H7 (cell line): ENCODE results near the gene HDLBP. TPM values are rescaled to one million over a fixed set of nuclear protein-coding genes. Genes with fewer than 3 reads are reported as not detected.

Experiments used
- DNase-seq: peaks from one replicate; pipeline ENCODE4 v3.0.0; 2012
- H3K27me3 ChIP-seq: 2 replicates; pipeline ENCODE4 v1.6.0; 2011; ENCODE audit warnings: mild to moderate bottlenecking, low read length; ENCODE audit not compliant: control insufficient read depth, insufficient read depth
- H3K36me3 ChIP-seq: replicated peaks from 2 replicates; pipeline ENCODE4 v1.5.1; 2011; ENCODE audit warnings: low read length; ENCODE audit not compliant: control insufficient read depth, insufficient read depth
- H3K4me3 ChIP-seq: 2 replicates; pipeline ENCODE4 v1.5.1; 2011; ENCODE audit warnings: low read depth, mild to moderate bottlenecking, control low read depth, low read length, moderate library complexity; ENCODE audit not compliant: insufficient read depth
- total RNA-seq: library from RNA; depleted of rRNA; stranded (reverse); fragments of >200 nt; shearing (Covaris generic); gene quantifications from 2 replicates; pipeline ENCODE4 v1.2.3, GENCODE V29; 2014

HDLBP gene
- total RNA-seq, 1 experiment from 2014 or later: 362 TPM

- H3K27me3 ChIP-seq: no peaks in the 10 kb centered on the region
- peaks cover 13% of the 10 kb centered on the region for H3K36me3 ChIP-seq
- peak; percentile 6 for DNase-seq
- no peak overlapping the region for H3K4me3 ChIP-seq
Measured at GRCh38 chr2:241268716-241269445, 46.6 kb downstream of the HDLBP start.

DNA sequence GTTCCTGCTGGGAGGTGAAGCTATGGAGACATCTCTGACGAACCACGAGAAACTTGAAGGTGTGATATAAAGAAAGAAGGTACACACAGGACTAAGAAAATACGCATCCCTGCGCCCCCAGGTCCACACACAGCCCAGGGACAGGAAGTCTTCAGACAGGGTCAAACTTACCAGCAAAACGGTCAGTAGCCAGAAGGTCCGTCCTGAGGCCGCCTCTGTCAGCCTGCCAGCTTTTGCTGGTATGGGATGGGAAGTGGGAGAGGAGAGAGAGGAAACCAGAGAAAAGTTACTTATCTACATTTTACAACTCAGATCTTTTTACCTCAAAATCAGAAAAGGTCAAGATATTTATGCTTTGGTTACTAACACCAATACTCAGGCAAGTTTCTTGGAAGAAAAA is 47.2 kb downstream of the HDLBP start:
- no peak overlapping the region for H3K4me3 ChIP-seq
- peak; percentile 11 for DNase-seq
- peaks cover 17% of the 10 kb centered on the region for H3K36me3 ChIP-seq
- no peaks in the 10 kb centered on the region for H3K27me3 ChIP-seq

GRCh38 chr2:241267249-241268067 is 48.0 kb downstream of the HDLBP start:
- Histone ChIP-seq H3K4me3 (no peak overlapping the region), H3K36me3 (peaks cover 25% of the 10 kb centered on the region), H3K27me3 (no peaks in the 10 kb centered on the region)
- DNase-seq: peak; percentile 58

DNA sequence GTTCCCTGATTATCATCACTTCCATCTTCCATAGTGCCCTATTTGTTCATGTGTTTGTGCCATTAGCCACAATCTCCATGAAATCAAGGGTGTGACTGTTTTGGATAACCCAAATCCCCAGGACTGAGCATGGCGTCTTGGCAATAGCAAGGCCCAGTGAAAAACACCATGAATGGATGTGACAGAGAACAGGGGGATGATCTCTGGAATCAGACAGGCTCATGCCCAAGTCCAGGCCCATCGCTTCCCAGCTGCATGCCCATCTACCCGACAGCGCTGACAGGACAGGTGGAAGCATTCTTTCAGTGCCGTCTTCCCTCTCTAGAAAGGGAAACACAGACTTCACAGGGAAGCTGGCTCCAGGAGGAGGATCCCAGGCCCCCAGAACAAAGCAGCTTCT is 50.0 kb downstream of the HDLBP start:
- H3K4me3 ChIP-seq: no peak overlapping the region
- peaks cover 39% of the 10 kb centered on the region for H3K36me3 ChIP-seq
- H3K27me3 ChIP-seq: no peaks in the 10 kb centered on the region
- DNase-seq: peak; percentile 38

DNA sequence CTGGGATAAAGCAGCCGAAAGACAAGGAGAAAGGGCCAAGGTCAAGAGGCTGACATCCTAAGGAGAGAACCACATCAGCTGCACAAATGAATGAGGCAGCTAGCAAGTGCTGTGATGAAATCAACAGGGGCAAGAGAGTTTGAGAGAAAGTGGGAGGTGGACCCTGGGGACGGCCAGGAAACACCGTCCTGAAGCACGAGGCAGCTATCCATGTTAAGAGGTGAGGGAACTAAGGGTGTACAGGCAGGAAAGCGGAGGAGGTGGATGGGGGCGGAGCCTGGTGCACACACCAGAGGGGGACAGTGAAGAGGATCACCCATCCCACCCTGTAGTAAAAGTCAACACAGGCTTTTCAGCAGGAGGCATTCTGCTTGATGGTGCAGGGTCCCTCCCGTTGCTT is 52.4 kb downstream of the HDLBP start:
- Histone ChIP-seq H3K4me3 (no peak overlapping the region), H3K36me3 (peaks cover 45% of the 10 kb centered on the region), H3K27me3 (no peaks in the 10 kb centered on the region)
- peak; percentile 12 for DNase-seq

DNA sequence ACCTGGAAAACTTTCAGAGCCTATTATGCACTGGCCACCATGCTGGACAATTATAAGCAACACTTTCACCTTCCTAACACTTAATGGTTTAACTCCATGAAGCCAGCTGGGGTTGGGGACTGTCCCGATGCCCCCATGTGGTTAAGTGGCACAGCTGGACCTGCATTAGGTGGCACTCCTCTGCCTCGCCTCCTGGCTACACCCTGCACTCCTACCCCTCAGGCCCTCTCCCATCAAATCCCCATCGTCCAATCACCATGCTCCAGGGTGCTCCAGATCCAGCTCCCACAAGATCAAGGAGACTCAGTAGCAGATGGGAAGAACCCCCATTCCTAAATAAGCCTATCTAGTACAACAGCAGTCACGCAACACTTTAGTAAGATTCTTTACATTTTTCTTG is 53.8 kb downstream of the HDLBP start:
- DNase-seq: no peak
- Histone ChIP-seq H3K27me3 (no peaks in the 10 kb centered on the region), H3K4me3 (no peak overlapping the region), H3K36me3 (peaks cover 46% of the 10 kb centered on the region)

- Histone ChIP-seq H3K27me3 (no peaks in the 10 kb centered on the region), H3K4me3 (no peak overlapping the region), H3K36me3 (peaks cover 50% of the 10 kb centered on the region)
- DNase-seq: no peak
Measured at GRCh38 chr2:241260911-241261310, 54.6 kb downstream of the HDLBP start.

GRCh38 chr2:241258505-241259280 is 56.8 kb downstream of the HDLBP start:
- Histone ChIP-seq H3K27me3 (no peaks in the 10 kb centered on the region), H3K4me3 (no peak overlapping the region), H3K36me3 (peaks cover 57% of the 10 kb centered on the region)
- DNase-seq: no peak

DNA sequence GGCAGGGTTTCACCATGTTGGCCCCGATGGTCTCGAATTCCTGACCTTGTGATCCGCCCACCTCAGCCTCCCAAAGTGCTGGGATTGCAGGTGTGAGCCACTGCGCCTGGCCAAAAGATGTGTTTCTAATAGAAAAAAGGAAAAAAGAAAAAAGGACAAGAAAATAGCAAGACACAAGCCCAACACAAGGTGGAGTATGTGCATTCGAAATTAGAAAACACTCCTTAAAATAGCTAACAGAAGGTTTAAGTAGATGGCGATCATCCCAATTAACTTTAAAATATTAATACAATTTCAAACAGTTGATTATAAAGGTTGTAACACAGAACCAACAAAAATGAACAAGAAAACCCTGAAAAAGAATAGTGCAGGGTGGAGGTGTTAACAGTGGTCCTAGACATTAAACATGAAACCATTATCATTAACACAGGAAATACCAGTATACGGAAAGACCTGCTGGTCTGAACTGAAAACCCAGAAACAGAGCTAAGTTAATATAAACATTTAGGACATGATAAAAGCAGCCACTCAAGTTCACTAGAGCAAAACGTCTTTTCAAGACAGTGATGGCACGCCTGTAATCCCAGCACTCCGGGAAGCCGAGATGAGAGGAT is 57.9 kb downstream of the HDLBP start:
- Histone ChIP-seq H3K36me3 (peaks cover 57% of the 10 kb centered on the region), H3K27me3 (no peaks in the 10 kb centered on the region), H3K4me3 (no peak overlapping the region)
- no peak for DNase-seq

- Histone ChIP-seq H3K27me3 (no peaks in the 10 kb centered on the region), H3K36me3 (peaks cover 52% of the 10 kb centered on the region), H3K4me3 (no peak overlapping the region)
- DNase-seq: no peak
Measured at GRCh38 chr2:241256168-241256545, 59.3 kb downstream of the HDLBP start.

- H3K4me3 ChIP-seq: no peak overlapping the region
- no peak for DNase-seq
- H3K27me3 ChIP-seq: no peaks in the 10 kb centered on the region
- H3K36me3 ChIP-seq: peaks cover 53% of the 10 kb centered on the region
Measured at GRCh38 chr2:241255542-241256167, 59.8 kb downstream of the HDLBP start.

DNA sequence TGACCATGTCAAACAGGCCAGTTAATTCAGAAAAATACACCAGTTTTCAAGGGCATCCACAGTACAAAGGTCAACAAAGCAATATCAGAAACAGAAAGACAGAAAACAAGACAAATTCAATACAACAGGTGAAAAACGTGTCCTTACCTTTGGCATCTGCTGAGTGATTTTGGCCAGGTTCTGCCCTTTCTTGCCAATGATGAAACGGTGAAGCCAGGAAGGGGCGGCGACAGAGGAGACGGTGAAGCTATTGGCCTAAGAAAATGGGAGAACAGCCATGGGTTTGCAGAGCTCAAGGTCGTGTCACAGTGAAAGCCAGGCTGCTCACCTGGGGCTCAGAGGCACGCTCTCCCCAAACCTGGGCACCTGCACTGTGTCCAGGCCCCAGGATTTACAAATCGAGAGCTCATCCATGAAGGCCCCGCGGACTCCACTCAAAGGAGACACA is 60.5 kb downstream of the HDLBP start:
- Histone ChIP-seq H3K4me3 (no peak overlapping the region), H3K36me3 (peaks cover 54% of the 10 kb centered on the region), H3K27me3 (no peaks in the 10 kb centered on the region)
- DNase-seq: no peak

- DNase-seq: no peak
- peaks cover 70% of the 10 kb centered on the region for H3K36me3 ChIP-seq
- no peak overlapping the region for H3K4me3 ChIP-seq
- no peaks in the 10 kb centered on the region for H3K27me3 ChIP-seq
Measured at GRCh38 chr2:241252778-241253475, 62.5 kb downstream of the HDLBP start.
